Fibroblast of lung (primary cell): Measurements from ENCODE around the gene NUP62. TPM values are rescaled to one million over a fixed set of nuclear protein-coding genes. Genes with fewer than 3 reads are reported as not detected.

Source experiments
- DNase-seq, 2 donors: peaks; one replicate each; pipeline versions ENCODE4 v3.0.0 to v3.0.0-alpha.2; 2010; ENCODE audit warnings: low read depth in 2 of 2
- H2AFZ ChIP-seq: 2 replicates; pipeline ENCODE4 v1.5.1; 2012; ENCODE audit warnings: low read length, control low read depth, inconsistent platforms
- H3K27ac ChIP-seq: 2 replicates; pipeline ENCODE4 v1.5.1; 2011; ENCODE audit warnings: low read length, control low read depth; ENCODE audit not compliant: insufficient read depth
- H3K27me3 ChIP-seq: 2 replicates; pipeline ENCODE4 v1.5.1; 2011; ENCODE audit warnings: mild to moderate bottlenecking, low read length; ENCODE audit not compliant: control insufficient read depth, insufficient read depth
- H3K36me3 ChIP-seq: 2 replicates; pipeline ENCODE4 v1.5.1; 2011; ENCODE audit warnings: low read length; ENCODE audit not compliant: control insufficient read depth, insufficient read depth
- H3K4me1 ChIP-seq: 2 replicates; pipeline ENCODE4 v1.5.1; 2011; ENCODE audit warnings: low read length; ENCODE audit not compliant: control insufficient read depth, insufficient read depth; ENCODE audit errors: extremely low read depth
- H3K4me2 ChIP-seq: 2 replicates; pipeline ENCODE4 v1.5.1; 2011; ENCODE audit warnings: low read length, control low read depth; ENCODE audit not compliant: insufficient read depth; ENCODE audit errors: extremely low read depth
- H3K4me3 ChIP-seq, 4 experiments: fragments of 200-600 bp in 1 of 4; sonication (generic) in 1 of 4; replicated peaks in 1 of 4; 2 replicates each; pipeline ENCODE4 v1.5.1; 2011 to 2016; ENCODE audit warnings: low read length in 4 of 4, low read depth in 3 of 4, mild to moderate bottlenecking in 3 of 4, control low read depth in 2 of 4, inconsistent platforms in 1 of 4, mixed read lengths in 1 of 4; ENCODE audit not compliant: insufficient read depth in 1 of 4; ENCODE audit errors: control extremely low read depth in 1 of 4
- H3K79me2 ChIP-seq: 2 replicates; pipeline ENCODE4 v1.5.1; 2012; ENCODE audit warnings: mild to moderate bottlenecking, low read length, inconsistent platforms; ENCODE audit not compliant: control insufficient read depth, insufficient read depth
- H3K9ac ChIP-seq: 2 replicates; pipeline ENCODE4 v1.5.1; 2011; ENCODE audit warnings: mild to moderate bottlenecking, low read length, control low read depth; ENCODE audit not compliant: insufficient read depth
- H3K9me3 ChIP-seq: 2 replicates; pipeline ENCODE4 v1.5.1; 2012; ENCODE audit warnings: low read depth, low read length; ENCODE audit not compliant: control insufficient read depth, insufficient read depth
- H4K20me1 ChIP-seq: 2 replicates; pipeline ENCODE4 v1.5.1; 2011; ENCODE audit warnings: low read length; ENCODE audit not compliant: control insufficient read depth, insufficient read depth; ENCODE audit errors: extremely low read depth
- EZH2 ChIP-seq: IDR thresholded peaks from 2 replicates; pipeline ENCODE4 v1.5.1; 2012; ENCODE audit warnings: low read length, control low read depth, mild to moderate bottlenecking; ENCODE audit errors: missing control alignments
- polyA plus RNA-seq, 2 donors: library from polyadenylated mRNA; depleted of rRNA in 1 of 2; stranded (reverse) in 1 of 2; unstranded in 1 of 2; fragments of >200 nt; gene quantifications; 2 replicates each; pipeline ENCODE4 v1.2.1, GENCODE V29; 2011 to 2012; ENCODE audit warnings: missing spikeins in 1 of 2
- total RNA-seq: library from RNA; depleted of rRNA; stranded (reverse); fragments of >200 nt; gene quantifications from 2 replicates; pipeline ENCODE4 v1.2.1, GENCODE V29; 2014
- TF ChIP-seq, protein P1 (sequence below), 2 donors: IDR thresholded peaks in 1 of 2; conservative IDR thresholded peaks in 1 of 2; 1 replicate in 1 of 2; 2 replicates in 1 of 2; pipeline ENCODE4 v1.5.1; 2011 to 2012; ENCODE audit warnings: low read length in 2 of 2, control low read depth in 1 of 2, inconsistent platforms in 1 of 2, low read depth in 1 of 2, mild to moderate bottlenecking in 1 of 2

The NUP62 gene
- total and polyA plus RNA-seq, 2 donors (not counting 1 experiment from before 2014, with no cell fraction given), result 8.9 to 20.8 TPM

DNA sequence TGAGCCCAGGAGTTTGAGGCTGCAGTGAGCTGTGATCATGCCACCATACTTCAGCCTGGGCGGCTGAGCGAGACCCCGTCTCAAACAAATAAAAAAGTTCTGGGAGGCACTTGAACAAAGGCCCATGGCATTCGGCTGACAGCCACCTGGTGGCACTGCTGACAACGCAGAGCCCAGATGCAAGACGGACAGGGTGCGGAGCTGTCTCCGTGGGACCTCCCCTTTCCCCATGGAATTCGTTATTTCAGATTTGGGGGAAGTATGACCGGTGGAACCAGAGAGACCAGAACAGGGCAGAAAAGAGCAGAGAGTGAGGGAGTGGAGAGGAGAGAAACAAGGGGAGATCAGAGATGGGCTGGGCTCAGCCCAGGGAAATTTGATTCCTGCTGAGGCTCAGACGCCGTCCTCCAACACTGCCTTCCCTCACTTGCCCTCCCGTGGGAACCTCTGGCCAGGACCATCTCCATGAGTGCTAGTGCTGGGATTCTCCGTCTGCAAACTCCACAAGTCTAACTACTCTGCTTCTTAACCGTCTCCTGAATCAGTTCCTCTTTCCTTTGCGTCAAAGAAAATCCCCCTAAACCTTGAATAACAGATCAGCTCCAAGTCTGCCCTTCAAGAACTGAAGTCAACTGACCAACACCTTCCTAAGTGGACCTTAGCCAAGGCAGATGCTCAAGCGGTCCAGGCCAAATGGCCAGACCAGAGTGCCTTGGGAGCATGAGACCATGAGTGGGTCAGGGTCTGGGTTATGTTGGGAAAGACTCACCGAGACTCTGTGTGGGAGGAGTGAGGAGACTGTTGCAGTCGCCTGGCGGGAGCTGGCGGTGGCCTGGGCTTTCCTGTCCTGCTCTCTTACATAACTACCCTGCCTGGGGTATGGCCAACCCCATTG is 12.2 kb downstream of the NUP62 start:
- no peaks in the 10 kb centered on the region for H4K20me1 ChIP-seq
- TF ChIP-seq, protein P1, sequence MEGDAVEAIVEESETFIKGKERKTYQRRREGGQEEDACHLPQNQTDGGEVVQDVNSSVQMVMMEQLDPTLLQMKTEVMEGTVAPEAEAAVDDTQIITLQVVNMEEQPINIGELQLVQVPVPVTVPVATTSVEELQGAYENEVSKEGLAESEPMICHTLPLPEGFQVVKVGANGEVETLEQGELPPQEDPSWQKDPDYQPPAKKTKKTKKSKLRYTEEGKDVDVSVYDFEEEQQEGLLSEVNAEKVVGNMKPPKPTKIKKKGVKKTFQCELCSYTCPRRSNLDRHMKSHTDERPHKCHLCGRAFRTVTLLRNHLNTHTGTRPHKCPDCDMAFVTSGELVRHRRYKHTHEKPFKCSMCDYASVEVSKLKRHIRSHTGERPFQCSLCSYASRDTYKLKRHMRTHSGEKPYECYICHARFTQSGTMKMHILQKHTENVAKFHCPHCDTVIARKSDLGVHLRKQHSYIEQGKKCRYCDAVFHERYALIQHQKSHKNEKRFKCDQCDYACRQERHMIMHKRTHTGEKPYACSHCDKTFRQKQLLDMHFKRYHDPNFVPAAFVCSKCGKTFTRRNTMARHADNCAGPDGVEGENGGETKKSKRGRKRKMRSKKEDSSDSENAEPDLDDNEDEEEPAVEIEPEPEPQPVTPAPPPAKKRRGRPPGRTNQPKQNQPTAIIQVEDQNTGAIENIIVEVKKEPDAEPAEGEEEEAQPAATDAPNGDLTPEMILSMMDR (conservative IDR thresholded peaks at IDR 0.05 in 1 of 2, IDR thresholded peaks at IDR 0.05 in 1 of 2; ENCODE audit: low read depth in 1 of 2, low read length in 2 of 2), result peak in 1 of 2 donors; percentile 8
- no peak for TF ChIP-seq EZH2
- H2AFZ ChIP-seq, result no peak overlapping the region
- H3K4me1 ChIP-seq, result peaks cover 4% of the 10 kb centered on the region
- no peak overlapping the region for H3K4me2 ChIP-seq
- H3K27me3 ChIP-seq, result no peaks in the 10 kb centered on the region
- H3K9ac ChIP-seq, result no peak overlapping the region
- no peaks in the 10 kb centered on the region for H3K9me3 ChIP-seq
- peaks cover 15% of the 10 kb centered on the region for H3K36me3 ChIP-seq
- H3K27ac ChIP-seq, result no peak overlapping the region
- no peak for DNase-seq
- no peak overlapping the region for H3K4me3 ChIP-seq
- H3K79me2 ChIP-seq, result peaks cover 58% of the 10 kb centered on the region

DNA sequence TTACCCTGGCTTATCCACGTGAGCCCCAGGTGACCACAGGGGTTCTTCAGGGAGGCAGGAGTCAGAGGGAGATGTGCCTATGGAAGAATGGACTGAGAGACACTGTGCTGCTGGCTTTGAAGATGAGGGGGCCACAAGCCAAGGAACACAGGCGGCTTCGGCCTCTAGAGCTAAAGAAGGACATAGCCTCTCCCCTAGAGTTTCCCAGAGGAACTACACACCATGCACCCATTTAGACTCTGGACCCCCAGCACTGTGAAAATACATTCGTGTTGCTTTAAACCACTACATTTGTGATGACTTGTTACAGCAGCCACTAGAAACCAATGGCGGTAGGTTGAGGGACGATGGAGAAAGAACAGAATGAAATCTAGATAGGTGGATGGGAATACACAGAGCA is 14.0 kb downstream of the NUP62 start:
- Histone ChIP-seq H3K9me3 (no peaks in the 10 kb centered on the region), H3K4me2 (no peak overlapping the region), H3K36me3 (peaks cover 10% of the 10 kb centered on the region), H3K4me3 (no peak overlapping the region), H3K27me3 (no peaks in the 10 kb centered on the region), H4K20me1 (no peaks in the 10 kb centered on the region), H3K27ac (no peak overlapping the region), H3K9ac (no peak overlapping the region), H3K79me2 (peaks cover 42% of the 10 kb centered on the region), H2AFZ (no peak overlapping the region), H3K4me1 (no peaks in the 10 kb centered on the region)
- TF ChIP-seq, protein P1 (conservative IDR thresholded peaks at IDR 0.05 in 1 of 2, IDR thresholded peaks at IDR 0.05 in 1 of 2; ENCODE audit: low read depth in 1 of 2, low read length in 2 of 2), result no peak
- no peak for TF ChIP-seq EZH2
- no peak for DNase-seq

DNA sequence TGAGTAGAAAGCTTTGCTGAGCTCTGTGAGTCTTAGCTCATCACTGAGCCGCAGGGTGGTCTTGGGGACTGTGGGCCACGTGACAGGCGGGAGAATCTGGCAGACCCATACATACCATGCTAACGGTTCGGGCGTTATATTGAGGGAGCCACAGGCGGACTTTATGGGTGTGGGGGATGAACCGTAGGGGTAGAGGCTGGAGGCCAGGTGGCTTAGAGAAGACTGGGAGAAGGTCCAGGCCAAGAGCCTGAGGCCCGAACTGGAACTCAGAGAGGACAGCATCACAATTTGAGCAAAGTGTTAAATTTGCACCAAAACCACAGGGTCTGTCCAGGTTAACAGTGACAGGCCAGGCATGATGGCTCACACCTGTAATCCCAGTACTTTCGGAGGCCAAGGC is 15.6 kb downstream of the NUP62 start:
- H3K27me3 ChIP-seq, result no peaks in the 10 kb centered on the region
- H3K9me3 ChIP-seq, result no peaks in the 10 kb centered on the region
- H3K4me2 ChIP-seq, result no peak overlapping the region
- H2AFZ ChIP-seq, result no peak overlapping the region
- DNase-seq, result no peak
- no peak overlapping the region for H3K4me3 ChIP-seq
- peaks cover 31% of the 10 kb centered on the region for H3K79me2 ChIP-seq
- H3K9ac ChIP-seq, result no peak overlapping the region
- TF ChIP-seq, protein P1 (conservative IDR thresholded peaks at IDR 0.05 in 1 of 2, IDR thresholded peaks at IDR 0.05 in 1 of 2; ENCODE audit: low read depth in 1 of 2, low read length in 2 of 2), result no peak
- TF ChIP-seq EZH2, result no peak
- H3K4me1 ChIP-seq, result no peaks in the 10 kb centered on the region
- no peaks in the 10 kb centered on the region for H4K20me1 ChIP-seq
- H3K27ac ChIP-seq, result no peak overlapping the region
- H3K36me3 ChIP-seq, result peaks cover 17% of the 10 kb centered on the region
